Subcutaneous abdominal adipose tissue (tissue), 5 donors: ENCODE results near the gene STK17A.
A peak's percentile ranks its signal among the peaks of the same experiment; 100 is the strongest.
"Not testable (repeated sequence)": the region's sequence is repeated elsewhere in the genome, so short reads cannot be mapped to it uniquely, and the experiment has no call there.

Experiments
- H3K27ac ChIP-seq: one replicate; pipeline ENCODE4 v1.7.0; 2013; ENCODE audit warnings: low read depth, mild to moderate bottlenecking, inconsistent platforms, low read length, moderate library complexity
- H3K27me3 ChIP-seq, 5 donors: one replicate each; pipeline ENCODE4 v1.7.0; 2013; ENCODE audit warnings: low read length in 5 of 5, inconsistent platforms in 1 of 5; ENCODE audit not compliant: control insufficient read depth in 5 of 5, insufficient read depth in 4 of 5
- H3K36me3 ChIP-seq, 5 donors: one replicate each; pipeline ENCODE4 v1.7.0; 2013; ENCODE audit warnings: low read length in 5 of 5; ENCODE audit not compliant: control insufficient read depth in 5 of 5, insufficient read depth in 5 of 5
- H3K4me1 ChIP-seq, 5 donors: one replicate each; pipeline ENCODE4 v1.7.0; 2013; ENCODE audit warnings: low read length in 5 of 5, mild to moderate bottlenecking in 3 of 5, moderate library complexity in 1 of 5; ENCODE audit not compliant: control insufficient read depth in 5 of 5, insufficient read depth in 5 of 5
- H3K4me3 ChIP-seq, 5 donors: one replicate each; pipeline ENCODE4 v1.7.0; 2013; ENCODE audit warnings: low read length in 5 of 5, low read depth in 1 of 5
- H3K9ac ChIP-seq, 5 donors: one replicate each; pipeline ENCODE4 v1.7.0; 2013; ENCODE audit warnings: low read length in 5 of 5, mild to moderate bottlenecking in 4 of 5, moderate library complexity in 3 of 5
- H3K9me3 ChIP-seq, 5 donors: one replicate each; pipeline ENCODE4 v1.7.0; 2013; ENCODE audit warnings: low read length in 5 of 5; ENCODE audit not compliant: control insufficient read depth in 5 of 5
- donor health status: healthy.
- donor health status: healthy.
- donor health status: healthy.
- donor health status: healthy.
- donor health status: healthy.

STK17A gene

DNA sequence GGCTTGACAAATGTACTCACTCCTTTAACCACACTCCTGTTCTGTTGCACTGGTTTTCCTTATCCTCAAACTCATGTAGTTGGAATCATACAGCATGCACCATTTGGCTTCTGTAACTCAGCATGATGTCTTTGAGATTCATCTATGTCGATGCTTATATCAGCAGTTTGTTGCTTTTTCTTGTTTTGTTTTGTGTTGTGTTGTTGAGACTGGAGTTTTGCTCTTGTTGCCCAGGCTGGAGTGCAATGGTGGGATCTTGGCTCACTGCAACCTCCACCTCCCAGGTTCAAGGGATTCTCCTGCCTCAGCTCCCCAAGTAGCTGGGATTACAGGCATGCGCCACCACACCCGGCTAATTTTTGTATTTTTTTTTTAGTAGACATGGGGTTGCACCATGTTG is 44.9 kb downstream of the STK17A start:
- H3K9ac ChIP-seq, H3K27me3 ChIP-seq, H3K9me3 ChIP-seq, H3K27ac ChIP-seq, H3K4me3 ChIP-seq: not testable (repeated sequence)
- peaks cover 0 to 10% (median 2%) of the 10 kb centered on the region in 5 donors for H3K4me1 ChIP-seq
- H3K36me3 ChIP-seq = peaks cover 12 to 33% (median 22%) of the 10 kb centered on the region in 5 donors

DNA sequence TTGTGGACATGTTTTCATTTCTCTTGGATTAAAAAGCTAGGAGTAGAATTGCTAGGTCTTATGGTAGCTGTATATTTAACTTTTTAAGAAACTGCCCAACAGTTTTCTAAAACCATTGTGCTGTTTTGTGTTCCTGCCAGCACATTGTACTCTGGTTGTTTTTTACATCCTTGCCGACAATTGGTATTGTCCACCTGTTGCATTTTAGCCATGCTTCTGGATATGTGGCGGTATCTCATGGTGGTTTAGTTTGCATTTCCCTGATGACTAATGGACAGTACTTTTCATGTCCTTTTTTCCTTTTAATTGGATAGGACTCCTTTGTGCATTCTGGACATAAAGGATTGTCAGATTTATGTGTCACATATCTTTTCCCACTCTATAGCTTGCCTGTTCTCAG is 45.5 kb downstream of the STK17A start:
- H3K9ac ChIP-seq = no peak overlapping the region
- H3K36me3 ChIP-seq = peaks cover 16 to 40% (median 26%) of the 10 kb centered on the region in 5 donors
- no peak overlapping the region for H3K4me3 ChIP-seq
- no peaks in the 10 kb centered on the region for H3K27me3 ChIP-seq
- no peak overlapping the region for H3K27ac ChIP-seq
- no peaks in the 10 kb centered on the region for H3K9me3 ChIP-seq
- peaks cover 0 to 9% (median 2%) of the 10 kb centered on the region in 5 donors for H3K4me1 ChIP-seq

GRCh38 chr7:43629857-43630256 is 46.9 kb downstream of the STK17A start:
- Histone ChIP-seq H3K27me3 (no peaks in the 10 kb centered on the region), H3K36me3 (peaks cover 18 to 39% (median 31%) of the 10 kb centered on the region in 5 donors), H3K9me3 (no peaks in the 10 kb centered on the region), H3K27ac (no peak overlapping the region), H3K4me3 (no peak overlapping the region), H3K4me1 (peaks cover 0 to 1% (median 0%) of the 10 kb centered on the region in 5 donors), H3K9ac (no peak overlapping the region)

DNA sequence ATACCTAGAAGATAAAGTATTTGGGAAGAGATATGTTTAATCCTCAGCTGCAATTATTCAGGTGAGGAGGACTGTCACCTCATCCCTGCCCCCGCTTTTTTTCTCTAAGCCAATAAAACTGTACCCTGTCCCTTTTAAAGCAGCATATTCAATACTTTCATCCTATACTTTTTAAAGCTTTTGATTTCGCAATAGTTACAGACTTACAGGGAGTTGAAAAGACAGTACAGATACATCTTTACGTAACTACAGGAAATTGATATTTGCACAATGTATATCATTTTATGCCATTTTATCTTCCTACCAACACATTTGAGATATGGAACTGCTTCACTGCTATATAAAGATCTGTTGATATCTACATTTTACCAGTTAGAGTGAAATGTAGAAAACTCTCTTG is 47.6 kb downstream of the STK17A start:
- no peaks in the 10 kb centered on the region for H3K9me3 ChIP-seq
- no peaks in the 10 kb centered on the region for H3K4me1 ChIP-seq
- H3K27ac ChIP-seq = no peak overlapping the region
- no peak overlapping the region for H3K9ac ChIP-seq
- H3K4me3 ChIP-seq = no peak overlapping the region
- peaks cover 21 to 41% (median 33%) of the 10 kb centered on the region in 5 donors for H3K36me3 ChIP-seq
- H3K27me3 ChIP-seq = no peaks in the 10 kb centered on the region

- no peaks in the 10 kb centered on the region for H3K4me1 ChIP-seq
- H3K9ac ChIP-seq = no peak overlapping the region
- no peak overlapping the region for H3K27ac ChIP-seq
- no peaks in the 10 kb centered on the region for H3K9me3 ChIP-seq
- peaks cover 21 to 45% (median 40%) of the 10 kb centered on the region in 5 donors for H3K36me3 ChIP-seq
- H3K4me3 ChIP-seq = no peak overlapping the region
- H3K27me3 ChIP-seq = no peaks in the 10 kb centered on the region
These were observed 48.7 kb downstream of the STK17A start for GRCh38 chr7:43631559-43631958.

GRCh38 chr7:43632746-43633145 is 49.8 kb downstream of the STK17A start:
- Histone ChIP-seq H3K4me3 (no peak overlapping the region), H3K36me3 (peaks cover 28 to 50% (median 48%) of the 10 kb centered on the region in 5 donors), H3K27ac (no peak overlapping the region), H3K27me3 (no peaks in the 10 kb centered on the region), H3K9ac (no peak overlapping the region), H3K4me1 (no peaks in the 10 kb centered on the region), H3K9me3 (no peaks in the 10 kb centered on the region)

DNA sequence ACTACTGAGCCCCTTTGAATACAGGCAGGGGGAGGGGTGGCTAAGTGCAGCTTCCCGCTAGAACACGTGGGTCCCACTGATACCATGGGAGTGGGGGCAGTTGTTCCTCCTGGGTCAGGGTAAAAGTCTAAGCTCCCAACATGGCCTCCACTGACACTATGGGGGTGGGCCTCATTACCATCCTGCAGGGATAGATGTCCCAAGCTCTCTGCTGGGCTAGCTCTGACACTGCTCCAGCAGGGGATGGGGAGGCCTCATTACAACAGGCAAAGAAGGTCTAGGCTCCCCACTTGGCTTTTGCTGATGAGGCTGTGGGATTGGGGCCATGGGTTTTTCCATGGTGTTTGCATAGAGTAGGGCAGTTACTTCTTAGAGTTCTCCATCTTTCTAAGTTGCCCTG is 51.5 kb downstream of the STK17A start:
- Histone ChIP-seq H3K27ac (no peak overlapping the region), H3K9me3 (no peaks in the 10 kb centered on the region), H3K27me3 (no peaks in the 10 kb centered on the region), H3K9ac (no peak overlapping the region), H3K4me1 (peaks cover 0 to 1% (median 0%) of the 10 kb centered on the region in 5 donors), H3K36me3 (peaks cover 28 to 52% (median 48%) of the 10 kb centered on the region in 5 donors), H3K4me3 (no peak overlapping the region)

DNA sequence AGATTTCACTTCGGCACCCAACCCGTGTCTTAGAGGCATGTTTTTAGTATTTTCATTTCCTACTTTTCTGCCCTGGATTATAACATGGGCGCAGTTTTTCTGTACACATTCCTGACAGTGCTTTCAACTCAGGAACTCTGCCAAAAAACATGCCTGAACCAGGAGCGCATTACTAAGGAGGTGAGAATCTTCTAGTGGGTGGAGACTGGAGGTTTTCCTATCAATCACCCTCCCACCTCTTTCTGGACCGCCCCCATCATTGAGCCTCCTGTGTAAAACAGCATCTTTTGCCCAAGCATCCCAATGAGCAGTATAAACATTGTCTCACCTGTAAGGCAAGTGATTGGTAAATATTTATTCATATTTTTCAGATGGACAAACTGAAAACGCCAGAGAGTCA is 53.2 kb downstream of the STK17A start:
- Histone ChIP-seq H3K9ac (no peak overlapping the region), H3K4me3 (no peak overlapping the region), H3K36me3 (peaks cover 28 to 60% (median 47%) of the 10 kb centered on the region in 5 donors), H3K27me3 (no peaks in the 10 kb centered on the region), H3K27ac (no peak overlapping the region), H3K9me3 (no peaks in the 10 kb centered on the region), H3K4me1 (peaks cover 0 to 18% (median 3%) of the 10 kb centered on the region in 5 donors)

GRCh38 chr7:43637114-43637806 is 54.4 kb downstream of the STK17A start:
- peaks cover 0 to 18% (median 3%) of the 10 kb centered on the region in 5 donors for H3K4me1 ChIP-seq
- no peak overlapping the region for H3K4me3 ChIP-seq
- H3K36me3 ChIP-seq = peaks cover 23 to 50% (median 43%) of the 10 kb centered on the region in 5 donors
- H3K9me3 ChIP-seq = no peaks in the 10 kb centered on the region
- no peak overlapping the region for H3K9ac ChIP-seq
- H3K27ac ChIP-seq = no peak overlapping the region
- H3K27me3 ChIP-seq = no peaks in the 10 kb centered on the region

DNA sequence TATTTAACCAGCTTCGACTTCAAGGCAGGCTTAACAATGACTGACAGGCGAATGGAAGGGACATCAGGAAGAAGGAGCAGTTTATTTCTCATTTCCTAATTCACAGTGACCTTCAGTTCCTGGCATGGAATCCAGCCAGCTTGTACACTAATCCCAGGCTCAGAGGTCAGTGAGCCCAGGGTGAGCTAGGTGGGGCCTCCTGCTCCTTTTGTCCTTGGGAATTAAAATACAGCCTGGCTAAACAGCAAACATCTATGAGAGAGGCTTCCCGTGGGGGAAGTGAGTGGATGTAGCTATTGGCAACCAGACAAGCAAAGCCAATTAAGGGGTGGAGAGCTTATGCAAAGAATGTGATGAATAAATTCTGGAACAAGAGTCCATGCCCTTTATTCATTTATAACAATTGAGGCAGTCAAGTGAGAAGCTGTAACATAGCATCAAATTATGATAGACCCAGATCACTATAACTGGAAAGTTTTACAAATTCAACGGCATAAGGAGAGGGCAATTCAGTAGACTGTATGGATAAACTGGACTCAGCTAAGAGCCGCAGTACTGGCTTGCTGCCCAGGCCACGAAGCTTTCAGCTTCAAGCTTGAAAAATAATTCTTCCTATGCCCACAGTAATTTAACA is 57.1 kb downstream of the STK17A start:
- H3K27me3 ChIP-seq = no peaks in the 10 kb centered on the region
- peaks cover 0 to 21% (median 3%) of the 10 kb centered on the region in 5 donors for H3K4me1 ChIP-seq
- peaks cover 16 to 45% (median 36%) of the 10 kb centered on the region in 5 donors for H3K36me3 ChIP-seq
- H3K9me3 ChIP-seq = no peaks in the 10 kb centered on the region
- peak overlapping the region; percentile 39 for H3K27ac ChIP-seq
- H3K4me3 ChIP-seq = no peak overlapping the region
- no peak overlapping the region for H3K9ac ChIP-seq
